ENCODE results near the gene CREB3L1. TPM values are rescaled to one million over a fixed set of nuclear protein-coding genes. Genes with fewer than 3 reads are reported as not detected.
A peak's percentile ranks its signal among the peaks of the same experiment; 100 is the strongest.

CREB3L1 gene
- total and polyA plus RNA-seq, 2 of the 13 experiments (the other 11 are each of a cell fraction or from before 2014, with no cell fraction given), result not detected

- TF ChIP-seq, protein P1, sequence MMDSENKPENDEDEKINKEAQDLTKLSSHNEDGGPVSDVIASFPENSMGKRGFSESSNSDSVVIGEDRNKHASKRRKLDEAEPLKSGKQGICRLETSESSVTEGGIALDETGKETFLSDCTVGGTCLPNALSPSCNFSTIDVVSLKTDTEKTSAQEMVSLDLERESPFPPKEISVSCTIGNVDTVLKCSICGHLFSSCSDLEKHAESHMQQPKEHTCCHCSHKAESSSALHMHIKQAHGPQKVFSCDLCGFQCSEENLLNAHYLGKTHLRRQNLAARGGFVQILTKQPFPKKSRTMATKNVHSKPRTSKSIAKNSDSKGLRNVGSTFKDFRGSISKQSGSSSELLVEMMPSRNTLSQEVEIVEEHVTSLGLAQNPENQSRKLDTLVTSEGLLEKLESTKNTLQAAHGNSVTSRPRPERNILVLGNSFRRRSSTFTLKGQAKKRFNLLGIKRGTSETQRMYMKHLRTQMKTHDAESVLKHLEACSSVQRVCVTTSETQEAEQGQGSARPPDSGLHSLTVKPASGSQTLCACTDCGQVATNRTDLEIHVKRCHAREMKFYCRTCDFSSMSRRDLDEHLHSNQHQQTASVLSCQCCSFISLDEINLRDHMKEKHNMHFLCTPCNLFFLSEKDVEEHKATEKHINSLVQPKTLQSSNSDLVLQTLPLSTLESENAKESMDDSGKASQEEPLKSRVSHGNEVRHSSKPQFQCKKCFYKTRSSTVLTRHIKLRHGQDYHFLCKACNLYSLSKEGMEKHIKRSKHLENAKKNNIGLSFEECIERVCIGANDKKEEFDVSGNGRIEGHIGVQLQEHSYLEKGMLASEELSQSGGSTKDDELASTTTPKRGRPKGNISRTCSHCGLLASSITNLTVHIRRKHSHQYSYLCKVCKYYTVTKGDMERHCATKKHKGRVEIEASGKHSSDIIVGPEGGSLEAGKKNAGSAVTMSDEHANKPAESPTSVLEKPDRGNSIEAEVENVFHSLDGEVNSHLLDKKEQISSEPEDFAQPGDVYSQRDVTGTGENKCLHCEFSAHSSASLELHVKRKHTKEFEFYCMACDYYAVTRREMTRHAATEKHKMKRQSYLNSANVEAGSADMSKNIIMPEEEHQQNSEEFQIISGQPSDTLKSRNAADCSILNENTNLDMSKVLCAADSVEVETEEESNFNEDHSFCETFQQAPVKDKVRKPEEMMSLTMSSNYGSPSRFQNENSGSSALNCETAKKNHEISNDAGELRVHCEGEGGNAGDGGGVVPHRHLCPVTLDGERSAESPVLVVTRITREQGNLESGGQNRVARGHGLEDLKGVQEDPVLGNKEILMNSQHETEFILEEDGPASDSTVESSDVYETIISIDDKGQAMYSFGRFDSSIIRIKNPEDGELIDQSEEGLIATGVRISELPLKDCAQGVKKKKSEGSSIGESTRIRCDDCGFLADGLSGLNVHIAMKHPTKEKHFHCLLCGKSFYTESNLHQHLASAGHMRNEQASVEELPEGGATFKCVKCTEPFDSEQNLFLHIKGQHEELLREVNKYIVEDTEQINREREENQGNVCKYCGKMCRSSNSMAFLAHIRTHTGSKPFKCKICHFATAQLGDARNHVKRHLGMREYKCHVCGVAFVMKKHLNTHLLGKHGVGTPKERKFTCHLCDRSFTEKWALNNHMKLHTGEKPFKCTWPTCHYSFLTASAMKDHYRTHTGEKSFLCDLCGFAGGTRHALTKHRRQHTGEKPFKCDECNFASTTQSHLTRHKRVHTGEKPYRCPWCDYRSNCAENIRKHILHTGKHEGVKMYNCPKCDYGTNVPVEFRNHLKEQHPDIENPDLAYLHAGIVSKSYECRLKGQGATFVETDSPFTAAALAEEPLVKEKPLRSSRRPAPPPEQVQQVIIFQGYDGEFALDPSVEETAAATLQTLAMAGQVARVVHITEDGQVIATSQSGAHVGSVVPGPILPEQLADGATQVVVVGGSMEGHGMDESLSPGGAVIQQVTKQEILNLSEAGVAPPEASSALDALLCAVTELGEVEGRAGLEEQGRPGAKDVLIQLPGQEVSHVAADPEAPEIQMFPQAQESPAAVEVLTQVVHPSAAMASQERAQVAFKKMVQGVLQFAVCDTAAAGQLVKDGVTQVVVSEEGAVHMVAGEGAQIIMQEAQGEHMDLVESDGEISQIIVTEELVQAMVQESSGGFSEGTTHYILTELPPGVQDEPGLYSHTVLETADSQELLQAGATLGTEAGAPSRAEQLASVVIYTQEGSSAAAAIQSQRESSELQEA (CRISPR knock-in tag; IDR thresholded peaks at IDR 0.05; ENCODE audit: not compliant biosample characterization), result no peak
- TF ChIP-seq NONO (IDR thresholded peaks at IDR 0.05), result no peak
- TF ChIP-seq NONO (CRISPR knock-in tag; conservative IDR thresholded peaks at IDR 0.05), result peak; percentile 54; the same call in 1 of the 2 replicates
- TF ChIP-seq STAG1 (CRISPR knock-in tag; IDR thresholded peaks at IDR 0.05), result peak; percentile 19
- TF ChIP-seq SOX6 (IDR thresholded peaks at IDR 0.05), result no peak
- TF ChIP-seq SOX6 (CRISPR knock-in tag; IDR thresholded peaks at IDR 0.05), result peak; percentile 97
- no peak for TF ChIP-seq ZNF576 (CRISPR knock-in tag; IDR thresholded peaks at IDR 0.05)
- TF ChIP-seq NCOR1 (IDR thresholded peaks at IDR 0.05; ENCODE audit: borderline replicate concordance, low read length), result peak; percentile 36; the same call in 1 of the 2 replicates
- TF ChIP-seq, protein P2, sequence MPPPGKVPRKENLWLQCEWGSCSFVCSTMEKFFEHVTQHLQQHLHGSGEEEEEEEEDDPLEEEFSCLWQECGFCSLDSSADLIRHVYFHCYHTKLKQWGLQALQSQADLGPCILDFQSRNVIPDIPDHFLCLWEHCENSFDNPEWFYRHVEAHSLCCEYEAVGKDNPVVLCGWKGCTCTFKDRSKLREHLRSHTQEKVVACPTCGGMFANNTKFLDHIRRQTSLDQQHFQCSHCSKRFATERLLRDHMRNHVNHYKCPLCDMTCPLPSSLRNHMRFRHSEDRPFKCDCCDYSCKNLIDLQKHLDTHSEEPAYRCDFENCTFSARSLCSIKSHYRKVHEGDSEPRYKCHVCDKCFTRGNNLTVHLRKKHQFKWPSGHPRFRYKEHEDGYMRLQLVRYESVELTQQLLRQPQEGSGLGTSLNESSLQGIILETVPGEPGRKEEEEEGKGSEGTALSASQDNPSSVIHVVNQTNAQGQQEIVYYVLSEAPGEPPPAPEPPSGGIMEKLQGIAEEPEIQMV (CRISPR knock-in tag; IDR thresholded peaks at IDR 0.05; ENCODE audit: low read depth), result no peak
- peak; percentile 82 for TF ChIP-seq RXRA (CRISPR knock-in tag; IDR thresholded peaks at IDR 0.05)
- TF ChIP-seq DR1 (CRISPR knock-in tag; IDR thresholded peaks at IDR 0.05), result 0 out of 2 replicates have a peak, but pooled peaks have one; percentile 18
- TF ChIP-seq FOXA3 (CRISPR knock-in tag; IDR thresholded peaks at IDR 0.05), result peak; percentile 81
- no peak for TF ChIP-seq MAZ (IDR thresholded peaks at IDR 0.05; ENCODE audit: borderline replicate concordance, low read depth, low read length)
- TF ChIP-seq MAZ (CRISPR knock-in tag; IDR thresholded peaks at IDR 0.05; ENCODE audit: low read depth), result no peak
- peak; percentile 64; the same call in 1 of the 2 replicates for TF ChIP-seq HOXA3 (CRISPR knock-in tag; IDR thresholded peaks at IDR 0.05)
- TF ChIP-seq SALL1 (CRISPR knock-in tag; IDR thresholded peaks at IDR 0.05), result peak; percentile 82
- TF ChIP-seq MIER3 (CRISPR knock-in tag; IDR thresholded peaks at IDR 0.05; ENCODE audit: borderline replicate concordance), result peak; percentile 67; the same call in 1 of the 2 replicates
- peak; percentile 34; the same call in 1 of the 2 replicates for TF ChIP-seq ZNF710 (CRISPR knock-in tag; IDR thresholded peaks at IDR 0.05; ENCODE audit: borderline replicate concordance)
- TF ChIP-seq RFX1 (IDR thresholded peaks at IDR 0.05), result no peak
Observed at GRCh38 chr11:46252373-46252914, 25.0 kb upstream of the CREB3L1 start (continued).
